Tibial nerve (tissue), 3 donors: Measurements from ENCODE around the gene MSI2.

ENCODE experiments used
- CTCF ChIP-seq, 5 experiments: fragments of 200-600 bp in 3 of 5; fragments of 450-650 bp in 2 of 5; sonication (generic) in 3 of 5; IDR thresholded peaks; one replicate each; pipeline ENCODE4 v1.5.1; 2016 to 2019; ENCODE audit warnings: antibody characterized with exemption in 5 of 5, mild to moderate bottlenecking in 3 of 5, moderate library complexity in 2 of 5
- POLR2A ChIP-seq, 2 donors: fragments of 450-650 bp; IDR thresholded peaks; one replicate each; pipeline ENCODE4 v1.6.1; 2017; ENCODE audit warnings: antibody characterized with exemption in 2 of 2, mild to moderate bottlenecking in 2 of 2, moderate library complexity in 2 of 2

GRCh38 chr17:57585341-57586195, 329.2 kb downstream of the MSI2 start:
- TF ChIP-seq CTCF (IDR thresholded peaks at IDR 0.05) (no peak), POLR2A (IDR thresholded peaks at IDR 0.05) (no peak)
